ENCODE results near the gene GLI3.

Gene GLI3

DNA sequence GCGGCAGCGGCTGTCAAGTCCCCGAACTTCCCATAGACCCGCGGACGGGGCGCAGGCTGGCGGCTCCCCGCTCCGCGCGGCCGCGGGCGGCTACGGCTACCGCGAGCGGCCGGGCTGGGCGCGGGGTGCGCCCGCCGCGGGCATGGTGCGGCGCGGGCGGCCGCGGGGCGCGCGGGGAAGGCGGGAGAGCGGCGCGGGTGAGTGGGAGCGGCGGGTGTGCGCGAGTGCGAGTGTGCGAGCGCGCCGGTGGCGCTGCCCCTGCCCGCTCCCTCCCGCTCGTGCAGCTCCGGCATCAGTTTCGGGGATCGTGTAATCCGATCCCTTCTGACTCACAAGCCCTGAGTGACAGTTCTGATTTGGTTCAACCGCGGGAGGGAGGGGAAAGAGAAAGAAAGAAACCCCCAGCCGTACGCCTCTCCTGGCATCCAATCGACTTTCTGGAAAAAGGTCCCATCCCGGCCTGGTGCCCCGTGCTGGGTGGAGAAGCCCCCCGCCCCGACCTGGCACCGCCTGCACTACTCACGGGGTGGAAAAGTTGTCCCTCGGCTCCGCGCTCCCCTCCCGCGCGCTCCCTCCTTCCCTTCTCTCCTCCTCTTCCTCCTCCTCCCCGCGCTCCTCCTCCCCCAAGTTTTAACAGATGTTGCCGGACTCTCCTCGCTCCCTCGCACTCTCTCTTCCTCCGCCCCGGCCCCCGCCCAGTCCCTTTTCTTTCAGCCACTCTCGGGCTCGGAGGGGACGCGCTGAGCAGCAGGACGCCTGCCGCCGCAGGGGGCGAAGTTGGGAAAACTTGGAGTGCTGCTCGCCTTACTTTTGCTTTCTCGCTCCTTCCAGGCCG is at the start of gene GLI3:
GLI3 (minus strand) TSS at position 234 of the 835 bp plus-strand sequence. CDS start 13,956 bp downstream, outside the sequence.
- peak; percentile 92 for DNase-seq (ENCODE audit: low read depth, low spot score)
- peaks cover 8% of the 10 kb centered on the region for H3K27me3 ChIP-seq (ENCODE audit: insufficient read depth, insufficient read length)
- TF ChIP-seq YY1 (IDR thresholded peaks at IDR 0.05; ENCODE audit: insufficient read depth, insufficient read length) (no peak), ZNF274 (IDR thresholded peaks at IDR 0.05; ENCODE audit: low read depth, low read length) (no peak), SUZ12 (IDR thresholded peaks at IDR 0.05; ENCODE audit: extremely low read depth, insufficient read depth, insufficient read length) (no peak)

DNA sequence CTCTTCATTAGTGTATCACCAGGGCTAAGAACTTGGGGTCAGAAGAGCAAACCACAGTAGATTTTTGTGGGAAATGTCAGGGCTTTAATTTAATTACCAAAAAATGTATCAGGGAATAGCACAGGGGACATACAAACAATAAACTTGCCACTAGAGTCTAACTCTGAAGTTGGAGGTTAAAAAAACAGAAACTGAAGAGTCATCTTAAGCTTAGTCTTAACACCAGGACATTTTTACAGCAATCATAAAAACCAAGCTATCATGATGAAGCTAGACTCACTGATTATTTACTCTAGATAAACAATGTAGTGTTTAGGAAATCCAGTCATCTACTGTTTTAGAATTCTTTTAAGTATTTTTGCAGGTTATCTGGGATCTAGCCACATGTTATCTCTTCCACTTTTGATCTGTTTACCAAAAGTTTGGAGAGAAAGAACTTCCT is 48.4 kb upstream of the GLI3 start:
- no peak for TF ChIP-seq YY1 (IDR thresholded peaks at IDR 0.05; ENCODE audit: insufficient read depth, insufficient read length)
- no peak for TF ChIP-seq ZNF274 (IDR thresholded peaks at IDR 0.05; ENCODE audit: low read depth, low read length)
- no peak for TF ChIP-seq SUZ12 (IDR thresholded peaks at IDR 0.05; ENCODE audit: extremely low read depth, insufficient read depth, insufficient read length)
- Histone ChIP-seq H3K9me3 (ENCODE audit: insufficient read depth, low read length) (no peaks in the 10 kb centered on the region), H3K27me3 (ENCODE audit: insufficient read depth, insufficient read length) (no peaks in the 10 kb centered on the region), H3K4me1 (ENCODE audit: insufficient read depth, insufficient read length) (no peaks in the 10 kb centered on the region), H3K4me3 (ENCODE audit: insufficient read length, low read depth) (no peak overlapping the region), H3K9ac (ENCODE audit: insufficient read length, low read depth) (no peak overlapping the region), H3K36me3 (ENCODE audit: insufficient read depth, insufficient read length, low read length) (no peaks in the 10 kb centered on the region)
- no peak for DNase-seq (ENCODE audit: low read depth, low spot score)

More for the DNA sequence above, at the start of gene GLI3:
- Histone ChIP-seq H3K36me3 (ENCODE audit: insufficient read depth, insufficient read length, low read length) (no peaks in the 10 kb centered on the region), H3K4me3 (ENCODE audit: insufficient read length, low read depth) (peak within 1 kb of the TSS; percentile 87), H3K9me3 (ENCODE audit: insufficient read depth, low read length) (no peaks in the 10 kb centered on the region), H3K9ac (ENCODE audit: insufficient read length, low read depth) (peak within 1 kb of the TSS; percentile 90), H3K4me1 (ENCODE audit: insufficient read depth, insufficient read length) (no peaks in the 10 kb centered on the region)

DNA sequence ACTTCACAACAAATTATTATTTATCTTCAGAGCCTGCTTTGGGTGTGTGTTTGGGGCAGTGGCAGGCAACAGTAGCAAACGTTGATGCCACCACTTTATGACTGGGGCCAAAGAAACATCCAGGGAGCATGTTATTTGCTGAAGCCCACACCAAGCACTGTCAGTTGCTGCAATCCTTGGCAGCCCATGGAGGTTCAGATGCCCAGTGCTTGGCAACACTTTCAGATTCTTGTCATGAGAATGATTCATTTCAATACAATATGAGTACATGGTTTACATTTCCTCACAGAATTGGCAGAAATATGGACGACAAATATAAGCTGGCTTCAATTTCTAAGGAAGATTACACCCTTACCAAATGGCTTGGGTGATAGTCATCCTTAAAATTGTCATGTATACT is 46.5 kb upstream of the GLI3 start:
- Histone ChIP-seq H3K4me3 (ENCODE audit: insufficient read length, low read depth) (no peak overlapping the region), H3K4me1 (ENCODE audit: insufficient read depth, insufficient read length) (no peaks in the 10 kb centered on the region), H3K9ac (ENCODE audit: insufficient read length, low read depth) (no peak overlapping the region), H3K9me3 (ENCODE audit: insufficient read depth, low read length) (no peaks in the 10 kb centered on the region), H3K27me3 (ENCODE audit: insufficient read depth, insufficient read length) (no peaks in the 10 kb centered on the region), H3K36me3 (ENCODE audit: insufficient read depth, insufficient read length, low read length) (no peaks in the 10 kb centered on the region)
- DNase-seq (ENCODE audit: low read depth, low spot score): no peak
- TF ChIP-seq YY1 (IDR thresholded peaks at IDR 0.05; ENCODE audit: insufficient read depth, insufficient read length): no peak
- TF ChIP-seq ZNF274 (IDR thresholded peaks at IDR 0.05; ENCODE audit: low read depth, low read length): no peak
- no peak for TF ChIP-seq SUZ12 (IDR thresholded peaks at IDR 0.05; ENCODE audit: extremely low read depth, insufficient read depth, insufficient read length)

DNA sequence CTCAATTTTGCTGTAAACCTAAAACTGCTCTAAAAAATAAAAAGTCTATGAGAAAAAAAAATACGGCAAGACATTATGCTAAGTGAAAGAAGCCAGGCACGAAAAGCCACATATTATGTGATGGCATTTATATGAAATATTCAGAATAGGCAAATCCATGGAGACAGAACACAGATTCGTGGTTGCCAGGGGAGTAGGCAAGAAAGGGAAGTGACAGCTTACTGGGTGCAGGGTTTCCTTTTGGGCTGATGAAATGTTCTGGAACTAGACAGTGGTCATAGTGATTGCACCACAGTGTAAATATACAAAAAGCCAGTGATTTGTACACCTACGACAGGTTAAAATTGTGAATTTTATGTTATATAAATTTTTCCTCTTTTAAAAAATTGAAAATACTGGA is 41.3 kb upstream of the GLI3 start:
- no peak overlapping the region for H3K4me3 ChIP-seq (ENCODE audit: insufficient read length, low read depth)
- no peak for TF ChIP-seq YY1 (IDR thresholded peaks at IDR 0.05; ENCODE audit: insufficient read depth, insufficient read length)
- TF ChIP-seq ZNF274 (IDR thresholded peaks at IDR 0.05; ENCODE audit: low read depth, low read length): no peak
- H3K9ac ChIP-seq (ENCODE audit: insufficient read length, low read depth): no peak overlapping the region
- H3K9me3 ChIP-seq (ENCODE audit: insufficient read depth, low read length): no peaks in the 10 kb centered on the region
- no peak for DNase-seq (ENCODE audit: low read depth, low spot score)
- H3K27me3 ChIP-seq (ENCODE audit: insufficient read depth, insufficient read length): no peaks in the 10 kb centered on the region
- no peaks in the 10 kb centered on the region for H3K36me3 ChIP-seq (ENCODE audit: insufficient read depth, insufficient read length, low read length)
- no peaks in the 10 kb centered on the region for H3K4me1 ChIP-seq (ENCODE audit: insufficient read depth, insufficient read length)

DNA sequence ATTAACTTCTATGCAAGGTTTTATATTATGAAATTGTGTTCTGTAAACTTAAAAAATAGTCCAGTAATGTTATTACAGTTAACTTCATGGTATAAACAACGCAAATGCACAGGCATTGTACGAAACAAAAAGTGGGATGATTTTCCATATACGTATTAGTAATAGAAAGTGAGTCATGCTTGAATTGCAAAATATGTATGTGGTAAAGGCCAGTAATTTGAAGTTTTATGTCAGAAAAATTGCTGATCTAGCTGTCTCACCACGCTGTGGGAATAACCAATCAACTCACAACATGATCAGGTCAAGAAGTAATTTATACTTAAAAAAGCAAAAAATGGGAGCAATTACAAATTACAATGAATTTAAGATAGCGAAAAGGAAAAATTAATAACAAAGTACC is 37.0 kb upstream of the GLI3 start:
- TF ChIP-seq YY1 (IDR thresholded peaks at IDR 0.05; ENCODE audit: insufficient read depth, insufficient read length) (no peak), SUZ12 (IDR thresholded peaks at IDR 0.05; ENCODE audit: extremely low read depth, insufficient read depth, insufficient read length) (no peak), ZNF274 (IDR thresholded peaks at IDR 0.05; ENCODE audit: low read depth, low read length) (no peak)
- Histone ChIP-seq H3K27me3 (ENCODE audit: insufficient read depth, insufficient read length) (no peaks in the 10 kb centered on the region), H3K36me3 (ENCODE audit: insufficient read depth, insufficient read length, low read length) (no peaks in the 10 kb centered on the region), H3K4me1 (ENCODE audit: insufficient read depth, insufficient read length) (no peaks in the 10 kb centered on the region), H3K9me3 (ENCODE audit: insufficient read depth, low read length) (no peaks in the 10 kb centered on the region), H3K9ac (ENCODE audit: insufficient read length, low read depth) (no peak overlapping the region), H3K4me3 (ENCODE audit: insufficient read length, low read depth) (no peak overlapping the region)
- no peak for DNase-seq (ENCODE audit: low read depth, low spot score)

DNA sequence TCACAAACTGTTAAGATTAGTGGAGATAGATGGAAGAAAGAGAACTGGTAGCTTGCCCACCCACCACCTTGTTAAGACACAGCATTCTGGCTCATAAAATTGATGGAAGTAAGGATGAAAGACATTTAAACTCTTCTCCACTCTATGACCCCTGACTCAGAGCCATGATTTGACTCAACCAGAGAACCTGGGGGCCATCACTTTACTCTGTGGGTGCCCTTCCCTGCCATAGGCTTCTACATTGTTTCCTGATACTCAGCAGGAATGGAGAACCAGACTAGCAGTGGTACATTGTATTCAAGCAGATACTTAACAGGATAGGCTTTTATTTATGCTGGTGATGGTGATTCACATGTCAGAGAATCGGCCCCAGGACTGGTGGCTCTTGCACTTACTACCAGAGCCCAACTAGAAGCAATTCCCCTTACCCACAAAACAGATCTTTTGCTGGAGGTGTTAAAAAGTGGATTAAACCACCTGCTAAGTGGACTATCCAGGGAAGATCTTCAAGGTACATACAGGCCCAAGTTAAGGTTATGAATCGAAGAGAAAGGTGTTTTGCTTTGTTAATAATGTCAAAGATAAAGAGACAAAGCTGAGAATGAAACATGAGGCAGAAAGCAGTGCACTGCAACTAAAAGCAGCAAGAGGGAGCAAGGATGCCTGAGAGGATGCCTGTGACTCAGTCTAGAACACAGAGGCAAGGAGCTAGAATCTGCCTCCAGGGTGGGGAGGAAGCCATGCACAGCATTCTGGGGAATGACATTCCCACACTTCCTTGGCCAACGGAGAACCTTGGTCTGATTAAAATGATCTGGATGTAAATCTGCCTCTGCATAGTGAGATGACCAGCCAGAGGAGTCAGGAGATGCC is 36.0 kb upstream of the GLI3 start:
- H3K4me3 ChIP-seq (ENCODE audit: insufficient read length, low read depth): no peak overlapping the region
- H3K4me1 ChIP-seq (ENCODE audit: insufficient read depth, insufficient read length): no peaks in the 10 kb centered on the region
- no peaks in the 10 kb centered on the region for H3K36me3 ChIP-seq (ENCODE audit: insufficient read depth, insufficient read length, low read length)
- no peaks in the 10 kb centered on the region for H3K27me3 ChIP-seq (ENCODE audit: insufficient read depth, insufficient read length)
- H3K9me3 ChIP-seq (ENCODE audit: insufficient read depth, low read length): no peaks in the 10 kb centered on the region
- no peak for TF ChIP-seq SUZ12 (IDR thresholded peaks at IDR 0.05; ENCODE audit: extremely low read depth, insufficient read depth, insufficient read length)
- no peak for TF ChIP-seq YY1 (IDR thresholded peaks at IDR 0.05; ENCODE audit: insufficient read depth, insufficient read length)
- no peak for DNase-seq (ENCODE audit: low read depth, low spot score)
- H3K9ac ChIP-seq (ENCODE audit: insufficient read length, low read depth): no peak overlapping the region

DNA sequence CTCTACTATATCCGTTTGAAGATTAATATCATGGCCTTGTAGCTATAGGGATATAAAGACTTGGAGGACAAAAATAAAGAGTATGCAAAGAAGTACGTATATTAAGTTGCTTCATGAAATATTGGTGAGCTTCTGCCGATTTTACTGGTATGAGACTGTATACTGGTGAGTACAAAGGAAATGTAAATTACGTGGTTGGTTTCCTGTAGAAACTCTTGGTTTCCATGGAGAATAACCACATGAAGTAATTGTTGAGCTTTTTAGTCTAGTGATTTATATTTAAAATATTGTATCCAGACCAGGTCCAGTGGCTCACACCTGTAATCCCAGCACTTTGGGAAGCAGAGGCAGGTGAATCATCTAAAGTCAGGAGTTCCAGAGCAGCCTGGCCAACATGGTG is 32.2 kb upstream of the GLI3 start:
- Histone ChIP-seq H3K4me1 (ENCODE audit: insufficient read depth, insufficient read length) (no peaks in the 10 kb centered on the region), H3K9me3 (ENCODE audit: insufficient read depth, low read length) (no peaks in the 10 kb centered on the region), H3K9ac (ENCODE audit: insufficient read length, low read depth) (no peak overlapping the region), H3K27me3 (ENCODE audit: insufficient read depth, insufficient read length) (no peaks in the 10 kb centered on the region), H3K36me3 (ENCODE audit: insufficient read depth, insufficient read length, low read length) (no peaks in the 10 kb centered on the region), H3K4me3 (ENCODE audit: insufficient read length, low read depth) (no peak overlapping the region)
- TF ChIP-seq ZNF274 (IDR thresholded peaks at IDR 0.05; ENCODE audit: low read depth, low read length) (no peak), YY1 (IDR thresholded peaks at IDR 0.05; ENCODE audit: insufficient read depth, insufficient read length) (no peak), SUZ12 (IDR thresholded peaks at IDR 0.05; ENCODE audit: extremely low read depth, insufficient read depth, insufficient read length) (no peak)
- no peak for DNase-seq (ENCODE audit: low read depth, low spot score)
